ENCODE measurements around the gene CHN2. TPM values are rescaled to one million over a fixed set of nuclear protein-coding genes. Genes with fewer than 3 reads are reported as not detected.

CHN2 gene
- total RNA-seq, 1 experiment from 2014 or later: 2.1 TPM

GRCh38 chr7:29434380-29434768 is 239.8 kb downstream of the CHN2 start:
- H4K20me1 ChIP-seq (ENCODE audit: insufficient read depth): no peaks in the 10 kb centered on the region
- ATAC-seq: no peak
- no TSS peak for BruUV-seq (replicated peaks)
- no peak overlapping the region for H3K4me3 ChIP-seq (replicated peaks in 1 of 2; ENCODE audit: low read depth in 1 of 2, low read length in 2 of 2)
- no peak overlapping the region for H2AFZ ChIP-seq (ENCODE audit: low read depth, low read length, poor library complexity, severe bottlenecking)
- no peaks in the 10 kb centered on the region for H3K27me3 ChIP-seq (ENCODE audit: insufficient read depth, low read length)
- ChIA-PET CTCF (no interaction called here), RAD21 (ENCODE audit: low non-redundant PET in 1 of 2, low total read pairs in 2 of 2, uncharacterized antibody in 2 of 2, unreplicated experiment in 2 of 2) (no interaction called here), POLR2A (no interaction called here)
- DNase-seq (ENCODE audit: low read depth, low spot score): no peak
- no peak overlapping the region for H3K27ac ChIP-seq (ENCODE audit: low read depth, low read length)
- no peak overlapping the region for H3K9ac ChIP-seq (ENCODE audit: low read length)
- H3K36me3 ChIP-seq (ENCODE audit: control insufficient read depth in 1 of 2, insufficient read depth in 2 of 2, low read length in 2 of 2): no peaks in the 10 kb centered on the region
- no peaks in the 10 kb centered on the region for H3K9me3 ChIP-seq (ENCODE audit: control insufficient read depth in 1 of 2, insufficient read depth in 1 of 2, low read depth in 1 of 2, low read length in 2 of 2)
- no peaks in the 10 kb centered on the region for H3K79me2 ChIP-seq (ENCODE audit: insufficient read depth, low read length)
- H3K9me2 ChIP-seq (ENCODE audit: insufficient read depth): no peaks in the 10 kb centered on the region
- no peak for TF ChIP-seq TCF7L2 (IDR thresholded peaks at IDR 0.05; ENCODE audit: borderline replicate concordance, extremely low read depth, insufficient read depth, insufficient read length)
- TF ChIP-seq MAX (IDR thresholded peaks at IDR 0.05): no peak
- TF ChIP-seq FOSL1 (IDR thresholded peaks at IDR 0.05; ENCODE audit: low read depth): no peak
- no peak for TF ChIP-seq POLR2A (IDR thresholded peaks at IDR 0.05; ENCODE audit: borderline replicate concordance, extremely low read depth, insufficient read depth, insufficient read length)
- TF ChIP-seq SP1 (IDR thresholded peaks at IDR 0.05; ENCODE audit: low read depth): no peak
- TF ChIP-seq RAD21 (IDR thresholded peaks at IDR 0.05; ENCODE audit: low read depth): no peak
- no peak for TF ChIP-seq CTCF (IDR thresholded peaks at IDR 0.05 in 2 of 3, conservative IDR thresholded peaks at IDR 0.05 in 1 of 3; ENCODE audit: borderline replicate concordance in 1 of 3, insufficient read depth in 1 of 3, low read depth in 2 of 3, low read length in 2 of 3)
- no peak for TF ChIP-seq ZFX (IDR thresholded peaks at IDR 0.05)
- no peak for TF ChIP-seq ATF3 (IDR thresholded peaks at IDR 0.05)
- no peak for TF ChIP-seq EZH2 (IDR thresholded peaks at IDR 0.05)
- TF ChIP-seq ZNF274 (IDR thresholded peaks at IDR 0.05; ENCODE audit: low read depth, low read length): no peak
- TF ChIP-seq ZBTB33 (IDR thresholded peaks at IDR 0.05; ENCODE audit: extremely low read depth, insufficient replicate concordance, low read length): no peak
- TF ChIP-seq POLR2AphosphoS5 (IDR thresholded peaks at IDR 0.05; ENCODE audit: low read depth, low read length): no peak
- no peak overlapping the region for H3K4me2 ChIP-seq (ENCODE audit: low read length)
- H3K4me1 ChIP-seq (ENCODE audit: control insufficient read depth in 1 of 2, insufficient read depth in 2 of 2, low read length in 2 of 2): no peaks in the 10 kb centered on the region
- intact Hi-C loops (cut with micrococcal nuclease): no loop called here

Measured in HCT116 (cell line).